Adrenal gland (tissue), 5 donors: ENCODE measurements around the gene ABHD15.

Experiments used
- POLR2A ChIP-seq, 2 donors: fragments of 450-650 bp; IDR thresholded peaks; one replicate each; pipeline ENCODE4 v1.6.1; 2017; ENCODE audit warnings: antibody characterized with exemption in 2 of 2, mild to moderate bottlenecking in 2 of 2, moderate library complexity in 1 of 2
- TF ChIP-seq, protein P1 (sequence below), 6 experiments: fragments of 450-650 bp in 4 of 6; fragments of 200-600 bp in 2 of 6; sonication (generic) in 1 of 6; IDR thresholded peaks; 1 replicate in 5 of 6; 2 replicates in 1 of 6; pipeline versions ENCODE4 v1.5.1 to v1.8.0; 2016 to 2021; ENCODE audit warnings: antibody characterized with exemption in 6 of 6, mild to moderate bottlenecking in 2 of 6, moderate library complexity in 1 of 6
- donor health status: DM: no; HTN: no; CAD: no.

GRCh38 chr17:29557085-29557738, 9.6 kb downstream of the ABHD15 start:
- TF ChIP-seq, protein P1, sequence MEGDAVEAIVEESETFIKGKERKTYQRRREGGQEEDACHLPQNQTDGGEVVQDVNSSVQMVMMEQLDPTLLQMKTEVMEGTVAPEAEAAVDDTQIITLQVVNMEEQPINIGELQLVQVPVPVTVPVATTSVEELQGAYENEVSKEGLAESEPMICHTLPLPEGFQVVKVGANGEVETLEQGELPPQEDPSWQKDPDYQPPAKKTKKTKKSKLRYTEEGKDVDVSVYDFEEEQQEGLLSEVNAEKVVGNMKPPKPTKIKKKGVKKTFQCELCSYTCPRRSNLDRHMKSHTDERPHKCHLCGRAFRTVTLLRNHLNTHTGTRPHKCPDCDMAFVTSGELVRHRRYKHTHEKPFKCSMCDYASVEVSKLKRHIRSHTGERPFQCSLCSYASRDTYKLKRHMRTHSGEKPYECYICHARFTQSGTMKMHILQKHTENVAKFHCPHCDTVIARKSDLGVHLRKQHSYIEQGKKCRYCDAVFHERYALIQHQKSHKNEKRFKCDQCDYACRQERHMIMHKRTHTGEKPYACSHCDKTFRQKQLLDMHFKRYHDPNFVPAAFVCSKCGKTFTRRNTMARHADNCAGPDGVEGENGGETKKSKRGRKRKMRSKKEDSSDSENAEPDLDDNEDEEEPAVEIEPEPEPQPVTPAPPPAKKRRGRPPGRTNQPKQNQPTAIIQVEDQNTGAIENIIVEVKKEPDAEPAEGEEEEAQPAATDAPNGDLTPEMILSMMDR (IDR thresholded peaks at IDR 0.05) = no peak
- TF ChIP-seq POLR2A (IDR thresholded peaks at IDR 0.05) = no peak
